Cardiac fibroblast (primary cell): ENCODE results near the gene EPC2.

Experiments used
- DNase-seq, 2 donors: peaks; one replicate each; pipeline versions ENCODE4 v3.0.0 to v3.0.0-alpha.2; 2010; ENCODE audit warnings: low read depth in 2 of 2
- H3K4me3 ChIP-seq, 2 donors: replicated peaks in 1 of 2; 1 replicate in 1 of 2; 2 replicates in 1 of 2; pipeline ENCODE4 v1.5.1; 2011; ENCODE audit warnings: low read depth in 2 of 2, low read length in 2 of 2, mild to moderate bottlenecking in 2 of 2, moderate library complexity in 1 of 2
- CTCF ChIP-seq: IDR thresholded peaks from one replicate; pipeline ENCODE4 v1.5.1; 2011; ENCODE audit warnings: low read depth, mild to moderate bottlenecking, low read length, inconsistent platforms

EPC2 gene

GRCh38 chr2:148643998-148644882 is at the start of gene EPC2:
Gene EPC2 (plus strand): TSS chr2:148644751. CDS start chr2:148645018, 267 bp downstream.
- H3K4me3 ChIP-seq = peak within 1 kb of the TSS; percentile 79 to 87
- TF ChIP-seq CTCF = no peak
- peak; percentile 81 to 90 for DNase-seq

- no peak for DNase-seq
- H3K4me3 ChIP-seq = no peak overlapping the region
- no peak for TF ChIP-seq CTCF
These were observed 48.5 kb upstream of the EPC2 start for GRCh38 chr2:148596018-148596417.

GRCh38 chr2:148599109-148599991 is 45.2 kb upstream of the EPC2 start:
- H3K4me3 ChIP-seq = no peak overlapping the region
- no peak for TF ChIP-seq CTCF
- no peak for DNase-seq

- no peak for TF ChIP-seq CTCF
- DNase-seq = peak in 1 of 2 donors; percentile 17
- no peak overlapping the region for H3K4me3 ChIP-seq
These were observed 41.5 kb upstream of the EPC2 start for GRCh38 chr2:148602885-148603561.

GRCh38 chr2:148603562-148603920 is 41.0 kb upstream of the EPC2 start:
- TF ChIP-seq CTCF = no peak
- DNase-seq = no peak
- H3K4me3 ChIP-seq = no peak overlapping the region

- no peak overlapping the region for H3K4me3 ChIP-seq
- TF ChIP-seq CTCF = no peak
- no peak for DNase-seq
These were observed 39.6 kb upstream of the EPC2 start for GRCh38 chr2:148604927-148605326.
